NCI-H2029 treated with DMSO at 0.1 percent for 48 hours (cell line): ENCODE results near the gene FAM240A.

Experiments
- DNase-seq: peaks from one replicate; lab custom pipeline; 2025; lab: John Stamatoyannopoulos, UW

The FAM240A gene

GRCh38 chr3:46626039-46626438, 13.7 kb downstream of the FAM240A start:
- no peak for DNase-seq

GRCh38 chr3:46627078-46627477, 14.8 kb downstream of the FAM240A start:
- no peak for DNase-seq

GRCh38 chr3:46628901-46629369, 16.6 kb downstream of the FAM240A start:
- no peak for DNase-seq

- DNase-seq = peak; percentile 71
Observed at GRCh38 chr3:46629551-46630517, 17.5 kb downstream of the FAM240A start.

- DNase-seq = no peak
Observed at GRCh38 chr3:46632792-46633191, 20.5 kb downstream of the FAM240A start.

GRCh38 chr3:46634856-46635255, 22.5 kb downstream of the FAM240A start:
- no peak for DNase-seq

- no peak for DNase-seq
Observed at GRCh38 chr3:46639221-46639620, 26.9 kb downstream of the FAM240A start.

GRCh38 chr3:46640927-46641326, 28.6 kb downstream of the FAM240A start:
- no peak for DNase-seq

- DNase-seq = no peak
Observed at GRCh38 chr3:46642971-46643370, 30.6 kb downstream of the FAM240A start.

- no peak for DNase-seq
Observed at GRCh38 chr3:46643701-46644100, 31.4 kb downstream of the FAM240A start.

- DNase-seq = no peak
Observed at GRCh38 chr3:46646700-46647099, 34.4 kb downstream of the FAM240A start.

GRCh38 chr3:46648096-46648495, 35.8 kb downstream of the FAM240A start:
- DNase-seq = no peak

DNA sequence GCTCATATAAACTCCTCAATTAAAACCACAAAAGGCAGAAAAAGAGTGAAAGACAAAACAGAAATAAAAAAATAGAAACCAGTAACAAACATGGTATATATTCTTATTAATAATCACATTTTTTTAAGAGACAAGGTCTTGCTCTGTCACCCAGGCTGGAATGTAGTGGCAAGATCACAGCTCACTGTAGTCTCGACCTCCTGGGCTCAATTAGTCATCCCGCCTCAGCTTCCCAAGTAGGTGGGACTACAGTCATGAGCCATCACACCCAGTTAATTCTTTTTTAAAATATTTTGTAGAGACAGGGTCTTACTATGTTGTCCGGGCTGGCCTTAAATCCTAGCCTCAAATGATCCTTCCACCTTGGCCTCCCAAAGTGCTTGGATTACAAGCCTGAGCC, 37.1 kb downstream of the FAM240A start:
- DNase-seq = no peak

DNA sequence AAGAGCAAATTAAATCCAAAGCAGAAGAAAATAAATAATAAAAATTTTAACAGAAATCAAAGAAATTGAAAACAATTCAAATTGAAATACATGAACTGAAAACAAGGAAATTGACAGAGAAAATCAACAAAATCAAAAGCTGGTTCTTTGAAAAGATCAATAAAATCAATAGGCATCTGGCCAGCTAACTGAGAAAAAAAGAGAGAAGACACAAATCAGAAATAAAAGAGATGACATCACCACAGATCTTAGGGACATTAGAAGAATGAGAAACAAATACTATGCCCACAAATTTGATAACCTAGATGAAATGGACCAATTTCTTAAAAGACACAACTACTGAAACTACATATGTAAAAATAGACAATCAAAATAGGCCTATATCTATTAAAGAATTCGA, 38.8 kb downstream of the FAM240A start:
- DNase-seq = no peak

- DNase-seq = no peak
Observed at GRCh38 chr3:46655271-46655670, 42.9 kb downstream of the FAM240A start.

GRCh38 chr3:46656778-46657556, 44.6 kb downstream of the FAM240A start:
- DNase-seq = no peak

DNA sequence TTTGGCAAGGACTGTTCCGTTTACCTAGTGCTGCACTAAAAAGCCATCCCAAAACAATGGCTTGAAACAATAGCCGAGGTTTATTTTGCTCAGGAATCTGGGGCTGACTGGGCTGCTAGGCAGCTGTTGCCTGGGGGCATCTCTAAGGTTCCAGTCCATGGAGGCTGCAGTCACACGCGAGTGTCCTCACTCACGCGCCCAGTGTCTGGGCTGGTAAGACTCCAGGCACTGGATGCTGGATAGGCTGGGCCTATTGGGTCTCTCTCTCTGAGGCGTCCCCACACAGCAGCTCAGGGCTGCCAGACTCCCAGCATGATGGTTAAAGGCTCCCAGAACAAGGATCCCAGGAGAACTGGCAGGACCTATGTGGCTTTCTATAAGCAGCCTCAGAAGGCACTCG, 47.0 kb downstream of the FAM240A start:
- no peak for DNase-seq

DNA sequence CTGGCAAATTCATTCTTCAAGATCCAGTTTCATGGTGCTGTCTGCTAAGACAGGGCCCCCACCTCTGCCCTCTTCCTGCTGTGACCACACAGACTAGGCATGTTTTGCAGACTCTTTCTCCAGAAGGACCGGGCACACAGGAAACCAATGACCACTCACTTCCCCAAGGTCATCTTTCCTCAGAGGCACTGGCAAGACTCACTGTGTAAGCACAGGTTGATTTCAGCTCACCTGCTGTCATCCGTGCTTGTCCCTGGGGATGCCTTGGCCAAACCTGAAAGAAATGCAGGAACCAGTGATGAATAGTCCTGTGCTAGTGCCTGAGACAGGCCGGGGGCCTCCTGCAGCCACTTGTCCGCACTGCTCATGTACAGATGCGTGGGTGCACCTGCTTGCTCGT, 47.7 kb downstream of the FAM240A start:
- DNase-seq = no peak

- DNase-seq = no peak
Observed at GRCh38 chr3:46660543-46661523, 48.5 kb downstream of the FAM240A start.

DNA sequence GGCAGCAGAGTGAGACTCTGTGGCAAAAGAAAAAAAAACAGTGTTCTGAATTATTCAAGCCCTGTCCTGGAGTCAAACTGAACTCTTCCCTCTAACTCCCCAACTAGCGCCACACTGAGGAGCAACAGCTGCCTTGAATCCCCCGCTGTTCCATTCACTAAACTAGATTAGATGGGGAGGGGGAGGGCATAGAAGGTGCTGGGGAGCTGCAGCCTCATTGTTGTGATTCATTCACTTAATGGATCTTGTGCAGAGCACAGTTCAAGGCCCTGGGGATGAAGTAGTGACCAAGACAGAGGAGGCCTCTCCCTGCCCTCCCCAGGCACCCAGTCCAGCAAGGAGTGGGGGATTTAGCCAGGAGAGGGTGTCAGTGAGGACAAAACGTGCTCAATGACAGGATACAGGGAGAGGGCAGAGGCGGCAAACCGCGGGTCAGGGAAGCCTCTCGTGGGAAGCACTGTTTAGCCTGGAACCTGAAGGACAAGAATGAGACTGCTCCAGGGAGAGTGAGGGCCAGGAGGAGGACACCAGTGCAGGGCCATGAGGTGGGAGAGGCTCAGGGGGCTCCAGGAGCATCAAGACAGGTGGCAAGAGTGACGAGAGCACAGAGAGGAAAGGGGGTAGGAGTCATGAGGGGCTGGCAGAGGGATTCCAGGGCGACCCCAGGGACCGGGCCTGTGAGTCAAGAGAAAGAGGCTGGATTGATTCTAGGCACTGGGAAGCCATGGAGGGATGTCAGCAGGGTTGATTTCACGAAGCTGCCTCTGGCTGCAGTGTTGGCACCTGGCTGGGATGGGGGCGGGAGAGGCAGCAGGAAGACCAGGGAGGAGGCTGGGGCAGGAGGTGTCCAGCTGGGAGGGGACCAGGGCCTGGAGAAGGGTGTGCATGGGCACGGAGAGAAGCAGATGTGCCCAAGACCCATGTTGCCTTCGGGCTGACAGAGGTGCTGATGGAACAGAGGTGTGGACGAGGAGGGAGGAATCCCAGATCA, 49.7 kb downstream of the FAM240A start:
- no peak for DNase-seq
